ENCODE results near the gene HOXD1. TPM values are rescaled to one million over a fixed set of nuclear protein-coding genes. Genes with fewer than 3 reads are reported as not detected.

The HOXD1 gene
- total and polyA plus RNA-seq, 10 donors = 0.49 to 4.5 (median 1.4) TPM

DNA sequence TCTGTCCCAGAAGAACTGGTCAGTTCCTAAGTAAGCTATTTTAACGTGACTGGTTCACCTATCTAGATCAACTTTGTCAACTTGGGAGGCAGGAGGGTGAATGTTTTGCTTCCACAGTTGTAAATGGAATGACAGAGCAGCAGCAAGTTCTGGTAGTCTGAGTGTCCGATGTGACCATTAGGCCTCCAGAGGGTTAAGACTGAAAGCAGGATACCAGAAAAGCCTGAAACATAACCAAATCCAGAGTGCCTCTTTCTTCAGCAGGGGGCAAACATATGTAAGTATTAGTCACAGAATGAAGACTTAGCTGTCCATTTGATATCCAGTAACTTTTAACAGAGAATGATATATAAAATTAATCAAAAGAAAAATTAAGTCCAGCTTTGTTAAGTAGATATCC, 22.2 kb upstream of the HOXD1 start:
- H3K27me3 ChIP-seq (replicated peaks in 1 of 7) = peaks cover 5 to 100% (median 65%) of the 10 kb centered on the region in 7 donors
- intact Hi-C loops (cut with DNase I; ENCODE audit: low total_unique reads) = no loop called here

DNA sequence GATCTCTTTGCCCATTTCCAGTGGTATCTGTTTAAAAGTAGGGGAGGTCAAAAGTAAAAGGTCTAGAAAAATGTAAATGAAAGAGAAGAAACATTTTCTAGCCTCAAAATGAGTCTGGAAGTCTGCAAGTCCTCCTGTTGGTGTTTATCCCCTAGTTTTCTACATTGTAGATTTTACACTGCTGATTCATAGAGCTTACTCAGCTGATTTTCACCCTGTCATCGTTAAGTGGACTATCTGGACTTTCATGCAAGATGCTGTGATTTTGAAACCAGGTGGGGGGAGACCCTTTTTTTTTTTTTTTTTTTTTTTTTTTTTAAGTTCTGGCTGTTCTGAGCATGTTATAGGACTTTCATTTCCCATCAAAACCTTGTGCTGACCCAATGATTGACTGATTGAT, 21.1 kb upstream of the HOXD1 start:
- Histone ChIP-seq H3K4me3 (no peak overlapping the region), H3K27me3 (replicated peaks in 1 of 7) (peaks cover 6 to 100% (median 66%) of the 10 kb centered on the region in 7 donors), H3K27ac (no peak overlapping the region), H3K36me3 (peaks cover 0 to 7% (median 0%) of the 10 kb centered on the region in 6 donors), H3K4me1 (peaks cover 0 to 15% (median 5%) of the 10 kb centered on the region in 6 donors), H3K9me3 (peaks cover 0 to 4% (median 0%) of the 10 kb centered on the region in 8 donors)
- 41 to 72% (median 54%) methylated on average over 1 of the region's 1 CpG for WGBS, 5 donors
- intact Hi-C loops (cut with DNase I; ENCODE audit: low total_unique reads) = no loop called here
- TF ChIP-seq POLR2A (IDR thresholded peaks at IDR 0.05) = no peak
- TF ChIP-seq, protein P1, sequence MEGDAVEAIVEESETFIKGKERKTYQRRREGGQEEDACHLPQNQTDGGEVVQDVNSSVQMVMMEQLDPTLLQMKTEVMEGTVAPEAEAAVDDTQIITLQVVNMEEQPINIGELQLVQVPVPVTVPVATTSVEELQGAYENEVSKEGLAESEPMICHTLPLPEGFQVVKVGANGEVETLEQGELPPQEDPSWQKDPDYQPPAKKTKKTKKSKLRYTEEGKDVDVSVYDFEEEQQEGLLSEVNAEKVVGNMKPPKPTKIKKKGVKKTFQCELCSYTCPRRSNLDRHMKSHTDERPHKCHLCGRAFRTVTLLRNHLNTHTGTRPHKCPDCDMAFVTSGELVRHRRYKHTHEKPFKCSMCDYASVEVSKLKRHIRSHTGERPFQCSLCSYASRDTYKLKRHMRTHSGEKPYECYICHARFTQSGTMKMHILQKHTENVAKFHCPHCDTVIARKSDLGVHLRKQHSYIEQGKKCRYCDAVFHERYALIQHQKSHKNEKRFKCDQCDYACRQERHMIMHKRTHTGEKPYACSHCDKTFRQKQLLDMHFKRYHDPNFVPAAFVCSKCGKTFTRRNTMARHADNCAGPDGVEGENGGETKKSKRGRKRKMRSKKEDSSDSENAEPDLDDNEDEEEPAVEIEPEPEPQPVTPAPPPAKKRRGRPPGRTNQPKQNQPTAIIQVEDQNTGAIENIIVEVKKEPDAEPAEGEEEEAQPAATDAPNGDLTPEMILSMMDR (IDR thresholded peaks at IDR 0.05 in 8 of 11, conservative IDR thresholded peaks at IDR 0.05 in 3 of 11) = no peak
- no peak for TF ChIP-seq POLR2AphosphoS5 (IDR thresholded peaks at IDR 0.05)
- no peak for DNase-seq

More for the DNA sequence above, 22.2 kb upstream of the HOXD1 start:
- Histone ChIP-seq H3K36me3 (no peaks in the 10 kb centered on the region), H3K27ac (no peak overlapping the region), H3K4me3 (no peak overlapping the region), H3K4me1 (peaks cover 0 to 5% (median 2%) of the 10 kb centered on the region in 6 donors), H3K9me3 (peaks cover 0 to 4% (median 0%) of the 10 kb centered on the region in 8 donors)
- WGBS, 5 donors = 18 to 32% (median 24%) methylated on average over 2 of the region's 2 CpGs
- TF ChIP-seq POLR2A (IDR thresholded peaks at IDR 0.05) (no peak), POLR2AphosphoS5 (IDR thresholded peaks at IDR 0.05) (no peak)
- TF ChIP-seq, protein P1 (IDR thresholded peaks at IDR 0.05 in 8 of 11, conservative IDR thresholded peaks at IDR 0.05 in 3 of 11) = no peak
- DNase-seq = no peak

DNA sequence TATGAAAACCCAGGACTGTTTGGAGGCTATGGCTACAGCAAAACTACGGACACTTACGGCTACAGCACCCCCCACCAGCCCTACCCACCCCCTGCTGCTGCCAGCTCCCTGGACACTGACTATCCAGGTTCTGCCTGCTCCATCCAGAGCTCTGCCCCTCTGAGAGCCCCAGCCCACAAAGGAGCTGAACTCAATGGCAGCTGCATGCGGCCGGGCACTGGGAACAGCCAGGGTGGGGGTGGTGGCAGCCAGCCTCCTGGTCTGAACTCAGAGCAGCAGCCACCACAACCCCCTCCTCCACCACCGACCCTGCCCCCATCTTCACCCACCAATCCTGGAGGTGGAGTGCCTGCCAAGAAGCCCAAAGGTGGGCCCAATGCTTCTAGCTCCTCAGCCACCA, 19.3 kb upstream of the HOXD1 start:
- TF ChIP-seq POLR2A (IDR thresholded peaks at IDR 0.05) (no peak), POLR2AphosphoS5 (IDR thresholded peaks at IDR 0.05) (no peak)
- TF ChIP-seq, protein P1 (IDR thresholded peaks at IDR 0.05 in 8 of 11, conservative IDR thresholded peaks at IDR 0.05 in 3 of 11) = no peak
- DNase-seq = peak; percentile 61
- Histone ChIP-seq H3K36me3 (peaks cover 0 to 7% (median 0%) of the 10 kb centered on the region in 6 donors), H3K27me3 (replicated peaks in 1 of 7) (peaks cover 6 to 100% (median 67%) of the 10 kb centered on the region in 7 donors), H3K4me1 (peaks cover 0 to 15% (median 5%) of the 10 kb centered on the region in 6 donors), H3K9me3 (peaks cover 0 to 4% (median 0%) of the 10 kb centered on the region in 8 donors), H3K27ac (no peak overlapping the region), H3K4me3 (no peak overlapping the region)
- intact Hi-C loops (cut with DNase I; ENCODE audit: low total_unique reads) = no loop called here
- 60 to 90% (median 73%) methylated on average over 3 to 5 of the region's 5 CpGs for WGBS, 5 donors

DNA sequence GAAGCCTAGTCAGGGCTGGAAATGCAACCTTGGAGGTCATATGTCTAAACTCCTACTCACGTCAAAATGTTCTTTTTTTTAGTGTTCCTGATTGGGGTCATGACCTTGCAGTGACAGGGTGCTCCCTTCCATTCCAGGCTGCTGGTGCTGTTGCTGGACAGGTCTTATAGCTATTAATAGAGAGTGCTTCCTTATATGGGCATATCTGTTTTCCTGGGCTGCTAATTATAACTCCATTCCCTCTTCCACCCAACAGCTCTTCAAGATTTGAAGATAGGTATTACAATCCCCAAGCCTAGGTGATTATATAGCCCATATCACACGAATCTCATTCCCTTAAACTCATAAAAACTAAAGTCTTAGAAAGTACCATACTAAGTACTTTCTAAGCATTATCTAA, 18.8 kb upstream of the HOXD1 start:
- 50 to 59% (median 57%) methylated on average over 2 of the region's 2 CpGs for WGBS, 5 donors
- Histone ChIP-seq H3K4me1 (peaks cover 0 to 18% (median 6%) of the 10 kb centered on the region in 6 donors), H3K9me3 (no peaks in the 10 kb centered on the region), H3K27ac (no peak overlapping the region), H3K4me3 (no peak overlapping the region), H3K27me3 (replicated peaks in 1 of 7) (peaks cover 6 to 100% (median 67%) of the 10 kb centered on the region in 7 donors), H3K36me3 (peaks cover 0 to 7% (median 0%) of the 10 kb centered on the region in 6 donors)
- DNase-seq = no peak
- TF ChIP-seq, protein P1 (IDR thresholded peaks at IDR 0.05 in 8 of 11, conservative IDR thresholded peaks at IDR 0.05 in 3 of 11) = no peak
- TF ChIP-seq POLR2A (IDR thresholded peaks at IDR 0.05) = no peak
- no peak for TF ChIP-seq POLR2AphosphoS5 (IDR thresholded peaks at IDR 0.05)
- intact Hi-C loops (cut with DNase I; ENCODE audit: low total_unique reads) = no loop called here
